ES-I3 (cell line): ENCODE results near the gene PNKP.

Source experiments
- H3K36me3 ChIP-seq: 2 replicates; pipeline ENCODE4 v1.6.1; 2013; ENCODE audit warnings: mild to moderate bottlenecking, low read length, control low read depth, moderate library complexity; ENCODE audit not compliant: insufficient read depth
- H3K4me1 ChIP-seq: 2 replicates; pipeline ENCODE4 v1.6.1; 2013; ENCODE audit warnings: mild to moderate bottlenecking, control low read depth, low read length; ENCODE audit not compliant: insufficient read depth
- H3K9ac ChIP-seq: 2 replicates; pipeline ENCODE4 v1.6.1; 2013; ENCODE audit warnings: low read depth, mild to moderate bottlenecking, low read length, moderate library complexity
- H3K9me3 ChIP-seq: 2 replicates; pipeline ENCODE4 v1.6.1; 2013; ENCODE audit warnings: mild to moderate bottlenecking, low read length, moderate library complexity; ENCODE audit not compliant: control insufficient read depth, insufficient read depth

PNKP gene

GRCh38 chr19:49862391-49863253 lies 4.8 kb downstream of the PNKP start:
- H3K36me3 ChIP-seq, result peaks cover 13% of the 10 kb centered on the region
- no peak overlapping the region for H3K9ac ChIP-seq
- no peaks in the 10 kb centered on the region; the same call in 1 of the 2 replicates for H3K4me1 ChIP-seq
- no peaks in the 10 kb centered on the region for H3K9me3 ChIP-seq

GRCh38 chr19:49861541-49862378 lies 5.6 kb downstream of the PNKP start:
- no peak overlapping the region for H3K9ac ChIP-seq
- H3K9me3 ChIP-seq, result no peaks in the 10 kb centered on the region
- peaks cover 13% of the 10 kb centered on the region for H3K36me3 ChIP-seq
- H3K4me1 ChIP-seq, result no peaks in the 10 kb centered on the region; the same call in 1 of the 2 replicates

GRCh38 chr19:49861107-49861506 lies 6.3 kb downstream of the PNKP start:
- Histone ChIP-seq H3K9me3 (no peaks in the 10 kb centered on the region), H3K9ac (no peak overlapping the region), H3K36me3 (peaks cover 13% of the 10 kb centered on the region), H3K4me1 (no peaks in the 10 kb centered on the region; the same call in 1 of the 2 replicates)

- Histone ChIP-seq H3K4me1 (no peaks in the 10 kb centered on the region; the same call in 1 of the 2 replicates), H3K36me3 (peaks cover 13% of the 10 kb centered on the region), H3K9ac (no peak overlapping the region), H3K9me3 (no peaks in the 10 kb centered on the region)
Measured at GRCh38 chr19:49860336-49861102, 6.9 kb downstream of the PNKP start.

- Histone ChIP-seq H3K36me3 (peaks cover 12% of the 10 kb centered on the region), H3K4me1 (no peaks in the 10 kb centered on the region; the same call in 1 of the 2 replicates), H3K9ac (no peak overlapping the region), H3K9me3 (no peaks in the 10 kb centered on the region)
Measured at GRCh38 chr19:49859682-49860335, 7.6 kb downstream of the PNKP start.

- Histone ChIP-seq H3K9me3 (no peaks in the 10 kb centered on the region), H3K9ac (no peak overlapping the region), H3K36me3 (peaks cover 2% of the 10 kb centered on the region; the same call in 1 of the 2 replicates), H3K4me1 (no peaks in the 10 kb centered on the region; the same call in 1 of the 2 replicates)
Measured at GRCh38 chr19:49858088-49858985, 9.0 kb downstream of the PNKP start.

GRCh38 chr19:49857838-49858087 lies 9.6 kb downstream of the PNKP start:
- no peaks in the 10 kb centered on the region for H3K9me3 ChIP-seq
- no peak overlapping the region for H3K9ac ChIP-seq
- H3K4me1 ChIP-seq, result no peaks in the 10 kb centered on the region; the same call in 1 of the 2 replicates
- peaks cover 2% of the 10 kb centered on the region; the same call in 1 of the 2 replicates for H3K36me3 ChIP-seq

GRCh38 chr19:49857061-49857837 lies 10.1 kb downstream of the PNKP start:
- Histone ChIP-seq H3K9ac (no peak overlapping the region), H3K4me1 (peaks cover 2% of the 10 kb centered on the region; the same call in 1 of the 2 replicates), H3K36me3 (peaks cover 2% of the 10 kb centered on the region; the same call in 1 of the 2 replicates), H3K9me3 (no peaks in the 10 kb centered on the region)

- H3K36me3 ChIP-seq, result peaks cover 2% of the 10 kb centered on the region; the same call in 1 of the 2 replicates
- H3K9me3 ChIP-seq, result no peaks in the 10 kb centered on the region
- no peak overlapping the region for H3K9ac ChIP-seq
- H3K4me1 ChIP-seq, result peaks cover 3% of the 10 kb centered on the region; the same call in 1 of the 2 replicates
Measured at GRCh38 chr19:49856574-49857021, 10.8 kb downstream of the PNKP start.

- H3K36me3 ChIP-seq, result peaks cover 2% of the 10 kb centered on the region; the same call in 1 of the 2 replicates
- H3K4me1 ChIP-seq, result peaks cover 3% of the 10 kb centered on the region; the same call in 1 of the 2 replicates
- H3K9me3 ChIP-seq, result no peaks in the 10 kb centered on the region
- H3K9ac ChIP-seq, result no peak overlapping the region
Measured at GRCh38 chr19:49855676-49856573, 11.5 kb downstream of the PNKP start.

GRCh38 chr19:49855277-49855675 lies 12.1 kb downstream of the PNKP start:
- no peak overlapping the region for H3K9ac ChIP-seq
- H3K36me3 ChIP-seq, result peaks cover 2% of the 10 kb centered on the region; the same call in 1 of the 2 replicates
- no peaks in the 10 kb centered on the region for H3K9me3 ChIP-seq

More at GRCh38 chr19:49855277-49855675, 12.1 kb downstream of the PNKP start:
- peaks cover 3% of the 10 kb centered on the region; the same call in 1 of the 2 replicates for H3K4me1 ChIP-seq
